CD14-positive monocyte (primary cell): ENCODE data around the gene ASB16. TPM values are rescaled to one million over a fixed set of nuclear protein-coding genes. Genes with fewer than 3 reads are reported as not detected.
A peak's percentile ranks its signal among the peaks of the same experiment; 100 is the strongest.
"Not testable (repeated sequence)": the region's sequence is repeated elsewhere in the genome, so short reads cannot be mapped to it uniquely, and the experiment has no call there.

ENCODE experiments used
- DNase-seq, 3 donors: peaks; one replicate each; pipeline ENCODE4 v3.0.0-alpha.2; 2011 to 2022
- H2AFZ ChIP-seq: 2 replicates; pipeline ENCODE4 v1.6.0; 2012; ENCODE audit warnings: mild to moderate bottlenecking, low read depth, low read length, inconsistent platforms; ENCODE audit not compliant: insufficient read depth, poor library complexity, severe bottlenecking
- H3K27ac ChIP-seq, 2 donors: 1 replicate in 1 of 2; 2 replicates in 1 of 2; pipeline ENCODE4 v1.5.1; 2012 to 2013; ENCODE audit warnings: low read length in 2 of 2, control low read depth in 1 of 2, inconsistent platforms in 1 of 2, low read depth in 1 of 2, mild to moderate bottlenecking in 1 of 2
- H3K27me3 ChIP-seq, 2 donors: one replicate each; pipeline versions ENCODE4 v1.6.0 to v1.6.1; 2011 to 2013; ENCODE audit warnings: low read length in 2 of 2; ENCODE audit not compliant: control insufficient read depth in 2 of 2, insufficient read depth in 2 of 2
- H3K36me3 ChIP-seq, 2 donors: replicated peaks in 1 of 2; 1 replicate in 1 of 2; 2 replicates in 1 of 2; pipeline versions ENCODE4 v1.5.1 to v1.6.1; 2012 to 2013; ENCODE audit warnings: low read length in 2 of 2, control low read depth in 1 of 2, inconsistent platforms in 1 of 2, mild to moderate bottlenecking in 1 of 2; ENCODE audit not compliant: insufficient read depth in 2 of 2, control insufficient read depth in 1 of 2
- H3K4me1 ChIP-seq, 2 donors: 1 replicate in 1 of 2; 2 replicates in 1 of 2; pipeline versions ENCODE4 v1.5.1 to v1.6.1; 2012 to 2013; ENCODE audit warnings: low read length in 2 of 2, control low read depth in 1 of 2, inconsistent platforms in 1 of 2, mild to moderate bottlenecking in 1 of 2, moderate library complexity in 1 of 2; ENCODE audit not compliant: insufficient read depth in 2 of 2, control insufficient read depth in 1 of 2
- H3K4me2 ChIP-seq: replicated peaks from 2 replicates; pipeline ENCODE3; 2012; ENCODE audit warnings: low read length, moderate library complexity, mild to moderate bottlenecking; ENCODE audit not compliant: poor library complexity, severe bottlenecking; ENCODE audit errors: extremely low read depth
- H3K4me3 ChIP-seq, 3 experiments: fragments of 200-600 bp in 1 of 3; sonication (generic) in 1 of 3; replicated peaks in 1 of 3; 1 replicate in 2 of 3; 2 replicates in 1 of 3; pipeline ENCODE4 v1.5.1; 2011 to 2013; ENCODE audit warnings: low read length in 3 of 3, mild to moderate bottlenecking in 3 of 3, control low read depth in 2 of 3, low read depth in 2 of 3, inconsistent platforms in 1 of 3, moderate library complexity in 1 of 3
- H3K79me2 ChIP-seq: 2 replicates; pipeline ENCODE4 v1.6.0; 2012; ENCODE audit warnings: mild to moderate bottlenecking, control low read depth, inconsistent platforms, low read length, moderate library complexity; ENCODE audit not compliant: insufficient read depth
- H3K9ac ChIP-seq: 2 replicates; pipeline ENCODE4 v1.6.0; 2017; ENCODE audit warnings: low read length, mild to moderate bottlenecking; ENCODE audit not compliant: insufficient read depth, poor library complexity, severe bottlenecking
- H3K9me3 ChIP-seq, 2 donors: replicated peaks in 1 of 2; 1 replicate in 1 of 2; 2 replicates in 1 of 2; pipeline versions ENCODE4 v1.5.1 to v1.6.1; 2012 to 2013; ENCODE audit warnings: low read length in 2 of 2, control low read depth in 1 of 2; ENCODE audit not compliant: control insufficient read depth in 1 of 2, insufficient read depth in 1 of 2
- H4K20me1 ChIP-seq: 2 replicates; pipeline ENCODE4 v1.6.0; 2012; ENCODE audit warnings: mild to moderate bottlenecking, low read length, control low read depth, moderate library complexity; ENCODE audit not compliant: insufficient read depth
- H3K27ac Mint-ChIP-seq, 7 donors: one replicate each; pipeline ENCODE4 v1.8.0; 2020; ENCODE audit warnings: mild to moderate bottlenecking in 7 of 7, mixed read lengths in 7 of 7, moderate library complexity in 6 of 7, inconsistent platforms in 2 of 7
- H3K27me3 Mint-ChIP-seq, 3 donors: one replicate each; pipeline ENCODE4 v1.8.0; 2021 to 2022; ENCODE audit warnings: low read depth in 3 of 3, mild to moderate bottlenecking in 3 of 3, mixed read lengths in 3 of 3, moderate library complexity in 3 of 3, inconsistent platforms in 1 of 3
- H3K36me3 Mint-ChIP-seq, 2 donors: one replicate each; pipeline ENCODE4 v1.8.0; 2020; ENCODE audit warnings: mixed read lengths in 2 of 2, inconsistent platforms in 1 of 2, mild to moderate bottlenecking in 1 of 2
- H3K4me1 Mint-ChIP-seq: one replicate; pipeline ENCODE4 v1.8.0; 2020; ENCODE audit warnings: mild to moderate bottlenecking, mixed read lengths
- H3K4me3 Mint-ChIP-seq, 2 donors: one replicate each; pipeline ENCODE4 v1.8.0; 2020; ENCODE audit warnings: mild to moderate bottlenecking in 2 of 2, mixed read lengths in 2 of 2, moderate library complexity in 1 of 2
- H3K9me3 Mint-ChIP-seq, 7 donors: one replicate each; pipeline ENCODE4 v1.8.0; 2020 to 2022; ENCODE audit warnings: mixed read lengths in 7 of 7, mild to moderate bottlenecking in 6 of 7, moderate library complexity in 6 of 7, inconsistent platforms in 2 of 7
- WGBS: methylation state at CpG from one replicate; pipeline ENCODE4 v1.1.5; 2013; ENCODE audit warnings: missing lambda C conversion rate; ENCODE audit not compliant: insufficient coverage; 5-methylcytosine and 5-hydroxymethylcytosine counted together
- intact Hi-C, 2 donors: fragments of 100-400 bp; cut with micrococcal nuclease; formaldehyde crosslinking; loops; one replicate each; pipeline versions ENCODE4 v1.15.0 to v1.15.1; 2023
- polyA plus RNA-seq, 3 donors: library from polyadenylated mRNA; depleted of rRNA in 1 of 3; unstranded in 2 of 3; stranded (reverse) in 1 of 3; fragments of 300-500 nt in 2 of 3; fragments of >200 nt in 1 of 3; fragmentation: Illumina TruSeq in 2 of 3; gene quantifications; 1 replicate in 2 of 3; 2 replicates in 1 of 3; pipeline ENCODE4 v1.2.3, GENCODE V29; 2012 to 2021
- TF ChIP-seq, protein P1 (sequence below): fragments of 200-600 bp; IDR thresholded peaks from one replicate; pipeline ENCODE4 v1.8.0; 2022; ENCODE audit warnings: antibody characterized with exemption, mild to moderate bottlenecking

The ASB16 gene
- polyA plus RNA-seq, 3 donors, result not detected

DNA sequence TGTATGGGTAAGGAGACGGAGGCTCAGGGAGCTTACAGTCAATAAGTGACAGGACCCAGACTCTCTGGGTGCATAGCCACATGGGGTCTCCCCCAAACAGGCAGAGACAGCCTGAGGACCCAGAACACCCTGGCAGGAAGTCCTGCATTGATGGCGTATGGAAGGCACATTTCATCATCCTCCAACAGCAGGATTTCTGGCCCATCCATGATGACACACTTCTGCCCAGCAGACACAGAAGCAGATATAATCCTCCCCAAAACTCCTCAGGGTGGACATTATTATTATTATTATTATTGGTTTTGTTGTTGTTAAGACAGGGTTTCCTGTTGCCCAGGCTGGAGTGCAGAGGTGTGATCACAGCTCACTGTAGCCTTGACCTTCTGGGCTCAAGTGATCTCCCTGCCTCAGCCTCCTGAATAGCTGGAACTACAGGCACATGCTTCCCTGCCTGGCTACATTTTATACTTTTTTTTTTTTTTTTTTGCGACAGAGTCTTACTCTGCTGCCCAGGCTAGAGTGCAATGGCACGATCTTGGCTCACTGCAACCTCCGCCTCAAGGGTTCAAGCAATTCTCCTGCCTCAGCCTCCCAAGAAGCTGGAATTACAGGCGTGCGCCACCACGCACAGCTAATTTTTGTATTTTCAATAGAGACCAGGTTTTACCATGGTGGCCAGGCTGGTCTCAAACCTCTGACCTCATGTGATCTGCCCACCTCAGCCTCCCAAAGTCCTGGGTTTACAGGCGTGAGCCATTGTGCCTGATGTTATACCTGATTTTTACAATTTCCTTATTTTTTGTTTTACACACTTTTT is 35.5 kb upstream of the ASB16 start:
- intact Hi-C loops, result no loop called here
- Histone ChIP-seq H3K27ac (no peak overlapping the region), H3K9me3 (no peaks in the 10 kb centered on the region), H3K4me1 (peaks cover 3 to 11% of the 10 kb centered on the region in 2 donors), H3K79me2 (no peaks in the 10 kb centered on the region), H3K9ac (no peak overlapping the region), H3K27me3 (no peaks in the 10 kb centered on the region), H3K4me3 (no peak overlapping the region), H4K20me1 (no peaks in the 10 kb centered on the region), H3K36me3 (no peaks in the 10 kb centered on the region), H3K4me2 (no peak overlapping the region), H2AFZ (no peak overlapping the region)
- H3K4me3 Mint-ChIP-seq, result no peak overlapping the region
- no peak overlapping the region for H3K27ac Mint-ChIP-seq
- DNase-seq, result no peak
- no peaks in the 10 kb centered on the region for H3K36me3 Mint-ChIP-seq
- H3K27me3 Mint-ChIP-seq, result peaks cover 5 to 9% (median 5%) of the 10 kb centered on the region in 3 donors
- H3K9me3 Mint-ChIP-seq, result peaks cover 0 to 2% (median 0%) of the 10 kb centered on the region in 7 donors
- H3K4me1 Mint-ChIP-seq, result peaks cover 15% of the 10 kb centered on the region
- 93% methylated on average over 5 of the region's 9 CpGs for WGBS
- TF ChIP-seq, protein P1, sequence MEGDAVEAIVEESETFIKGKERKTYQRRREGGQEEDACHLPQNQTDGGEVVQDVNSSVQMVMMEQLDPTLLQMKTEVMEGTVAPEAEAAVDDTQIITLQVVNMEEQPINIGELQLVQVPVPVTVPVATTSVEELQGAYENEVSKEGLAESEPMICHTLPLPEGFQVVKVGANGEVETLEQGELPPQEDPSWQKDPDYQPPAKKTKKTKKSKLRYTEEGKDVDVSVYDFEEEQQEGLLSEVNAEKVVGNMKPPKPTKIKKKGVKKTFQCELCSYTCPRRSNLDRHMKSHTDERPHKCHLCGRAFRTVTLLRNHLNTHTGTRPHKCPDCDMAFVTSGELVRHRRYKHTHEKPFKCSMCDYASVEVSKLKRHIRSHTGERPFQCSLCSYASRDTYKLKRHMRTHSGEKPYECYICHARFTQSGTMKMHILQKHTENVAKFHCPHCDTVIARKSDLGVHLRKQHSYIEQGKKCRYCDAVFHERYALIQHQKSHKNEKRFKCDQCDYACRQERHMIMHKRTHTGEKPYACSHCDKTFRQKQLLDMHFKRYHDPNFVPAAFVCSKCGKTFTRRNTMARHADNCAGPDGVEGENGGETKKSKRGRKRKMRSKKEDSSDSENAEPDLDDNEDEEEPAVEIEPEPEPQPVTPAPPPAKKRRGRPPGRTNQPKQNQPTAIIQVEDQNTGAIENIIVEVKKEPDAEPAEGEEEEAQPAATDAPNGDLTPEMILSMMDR, result no peak

DNA sequence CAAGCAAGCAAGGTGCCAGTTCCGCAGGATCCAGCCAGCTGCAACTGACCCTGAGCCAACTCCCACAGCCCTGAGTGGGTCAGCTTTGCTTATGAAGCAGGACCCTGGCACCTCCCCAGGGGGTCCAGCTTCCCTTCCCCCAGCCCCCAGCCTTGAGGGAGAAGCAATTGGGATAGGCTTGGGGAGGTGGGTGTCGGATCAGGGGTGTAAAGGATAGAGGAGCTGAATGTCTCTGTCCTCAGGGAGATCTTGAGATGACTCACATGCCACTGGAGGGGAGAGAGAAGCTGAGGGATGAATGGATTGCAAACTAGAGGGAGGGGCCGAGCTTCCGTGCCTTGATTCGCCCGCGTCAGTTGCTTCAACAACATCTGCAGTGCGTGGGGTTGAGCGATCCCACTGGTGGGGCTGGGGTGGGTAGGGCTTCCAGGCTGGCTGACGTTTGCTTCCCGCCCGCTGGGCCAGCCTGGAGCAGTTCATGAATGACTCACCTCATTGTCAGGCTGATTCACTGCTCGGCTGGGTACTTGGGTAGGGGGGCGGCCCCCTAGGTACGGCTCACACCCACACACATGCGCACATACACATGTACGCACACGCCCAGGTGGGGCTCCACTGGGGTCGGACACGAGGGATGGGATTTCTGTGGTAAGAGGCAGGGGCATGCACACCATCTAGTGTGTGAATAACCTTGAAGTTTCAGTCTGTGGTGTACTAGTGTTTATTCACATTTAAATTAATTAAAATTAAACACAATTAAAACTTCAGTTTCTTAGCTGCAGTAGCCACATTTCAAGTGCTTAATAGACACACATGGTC is 32.4 kb upstream of the ASB16 start:
- TF ChIP-seq, protein P1, result no peak
- Histone ChIP-seq H3K9ac (no peak overlapping the region), H3K4me2 (no peak overlapping the region), H4K20me1 (no peaks in the 10 kb centered on the region), H3K27ac (no peak overlapping the region), H3K27me3 (no peaks in the 10 kb centered on the region), H3K9me3 (no peaks in the 10 kb centered on the region), H3K36me3 (no peaks in the 10 kb centered on the region), H3K4me1 (peaks cover 12 to 23% of the 10 kb centered on the region in 2 donors), H2AFZ (peak overlapping the region; percentile 61), H3K79me2 (peaks cover 13% of the 10 kb centered on the region), H3K4me3 (no peak overlapping the region)
- Mint-ChIP-seq H3K4me3 (peak overlapping the region; percentile 12 to 51), H3K36me3 (no peaks in the 10 kb centered on the region), H3K4me1 (peaks cover 25% of the 10 kb centered on the region), H3K9me3 (peaks cover 0 to 2% (median 0%) of the 10 kb centered on the region in 7 donors), H3K27me3 (peaks cover 5 to 6% (median 6%) of the 10 kb centered on the region in 3 donors), H3K27ac (peak overlapping the region in 2 of 7 donors; percentile 37 to 88)
- intact Hi-C loops, result loop anchor here in 1 of 2 donors (2.0 kb wide), 1 partner anchor 15 kb away; the partner anchor contains the start of gene HDAC5
- 17% methylated on average over 6 of the region's 20 CpGs for WGBS
- DNase-seq, result peak; percentile 76 to 93 (median 76)

DNA sequence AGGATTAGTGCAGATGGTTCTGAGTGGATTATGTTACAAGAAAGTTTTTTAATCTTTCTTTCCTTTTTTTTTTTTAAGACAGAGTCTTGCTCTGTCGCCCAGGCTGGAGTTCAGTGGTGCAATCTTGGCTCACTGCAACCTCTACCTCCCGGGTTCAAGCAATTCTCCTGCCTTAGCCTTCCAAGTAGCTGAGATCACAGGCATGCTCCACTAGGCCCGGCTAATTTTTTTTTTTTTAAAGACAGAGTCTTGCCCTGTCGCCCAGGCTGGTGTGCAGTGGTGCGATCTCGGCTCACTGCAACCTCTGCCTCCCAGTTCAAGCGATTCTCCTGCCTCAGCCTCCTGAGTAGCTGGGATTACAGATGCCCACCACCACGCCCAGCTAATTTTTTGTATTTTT is 26.6 kb upstream of the ASB16 start:
- not testable (repeated sequence) for H3K27ac ChIP-seq, H2AFZ ChIP-seq, H3K9ac ChIP-seq, H4K20me1 ChIP-seq, H3K27me3 ChIP-seq, H3K9me3 Mint-ChIP-seq, H3K4me2 ChIP-seq, DNase-seq, H3K4me3 ChIP-seq, H3K4me3 Mint-ChIP-seq, H3K9me3 ChIP-seq, H3K27me3 Mint-ChIP-seq
- Histone ChIP-seq H3K79me2 (peaks cover 19% of the 10 kb centered on the region), H3K36me3 (peaks cover 0 to 15% of the 10 kb centered on the region in 2 donors), H3K4me1 (peaks cover 13 to 17% of the 10 kb centered on the region in 2 donors)
- H3K4me1 Mint-ChIP-seq, result peaks cover 25% of the 10 kb centered on the region
- 94% methylated on average over 5 of the region's 8 CpGs for WGBS
- intact Hi-C loops, result loop anchor here (2.0 to 5.0 kb wide), 2 partner anchors 19 to 43 kb away; partner anchors contain the start of gene TMUB2 (in 2 of the 2)
- peaks cover 6 to 16% of the 10 kb centered on the region in 2 donors for H3K36me3 Mint-ChIP-seq
- peak overlapping the region in 1 of 7 donors; percentile 77 for H3K27ac Mint-ChIP-seq
